Measurements from ENCODE around the gene EPS8.

The EPS8 gene

DNA sequence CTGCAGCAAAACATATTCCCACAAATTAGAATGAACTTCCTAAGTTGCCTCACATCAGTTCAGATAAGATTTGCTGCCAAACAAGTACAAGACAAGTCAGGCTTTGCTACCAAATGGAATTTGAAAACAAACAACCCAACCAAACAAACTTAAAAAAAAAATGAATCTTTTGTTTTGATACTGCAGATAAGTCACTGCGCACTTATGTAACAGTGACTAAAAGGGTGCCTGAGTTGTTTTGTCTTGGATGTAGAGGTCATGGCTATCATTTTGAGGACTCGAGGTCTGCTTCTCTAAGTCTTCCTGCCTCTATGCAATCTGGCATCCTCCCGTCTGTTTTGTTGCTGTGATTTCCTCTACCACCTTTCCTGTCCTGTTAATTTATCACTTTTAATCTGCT, 11.1 kb upstream of the EPS8 start:
- TF ChIP-seq, protein P1, sequence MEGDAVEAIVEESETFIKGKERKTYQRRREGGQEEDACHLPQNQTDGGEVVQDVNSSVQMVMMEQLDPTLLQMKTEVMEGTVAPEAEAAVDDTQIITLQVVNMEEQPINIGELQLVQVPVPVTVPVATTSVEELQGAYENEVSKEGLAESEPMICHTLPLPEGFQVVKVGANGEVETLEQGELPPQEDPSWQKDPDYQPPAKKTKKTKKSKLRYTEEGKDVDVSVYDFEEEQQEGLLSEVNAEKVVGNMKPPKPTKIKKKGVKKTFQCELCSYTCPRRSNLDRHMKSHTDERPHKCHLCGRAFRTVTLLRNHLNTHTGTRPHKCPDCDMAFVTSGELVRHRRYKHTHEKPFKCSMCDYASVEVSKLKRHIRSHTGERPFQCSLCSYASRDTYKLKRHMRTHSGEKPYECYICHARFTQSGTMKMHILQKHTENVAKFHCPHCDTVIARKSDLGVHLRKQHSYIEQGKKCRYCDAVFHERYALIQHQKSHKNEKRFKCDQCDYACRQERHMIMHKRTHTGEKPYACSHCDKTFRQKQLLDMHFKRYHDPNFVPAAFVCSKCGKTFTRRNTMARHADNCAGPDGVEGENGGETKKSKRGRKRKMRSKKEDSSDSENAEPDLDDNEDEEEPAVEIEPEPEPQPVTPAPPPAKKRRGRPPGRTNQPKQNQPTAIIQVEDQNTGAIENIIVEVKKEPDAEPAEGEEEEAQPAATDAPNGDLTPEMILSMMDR (IDR thresholded peaks at IDR 0.05; ENCODE audit: control insufficient read depth, extremely low read depth, insufficient read depth) = no peak
- DNase-seq (ENCODE audit: low read depth) = no peak
- no peak overlapping the region for H3K4me3 ChIP-seq (ENCODE audit: low read depth, low read length)

DNA sequence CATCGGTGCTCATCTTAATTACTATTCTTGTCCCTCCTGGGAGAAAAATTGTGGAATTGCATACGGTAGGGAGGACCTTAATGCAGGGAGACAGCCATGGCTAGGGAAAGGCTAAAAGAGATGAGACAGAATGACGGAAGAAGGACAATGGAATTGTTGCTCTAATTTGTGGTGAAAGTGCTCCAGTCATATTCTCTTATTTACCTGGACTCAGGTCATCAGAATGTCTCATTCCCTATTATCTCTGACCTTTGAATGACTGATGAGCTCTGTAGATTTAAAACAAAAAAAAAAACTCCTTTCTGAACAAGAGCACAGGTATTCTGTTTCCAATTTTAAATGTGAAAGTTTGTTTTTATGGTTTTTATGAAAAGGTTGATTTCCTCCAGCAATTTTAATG, 8.6 kb upstream of the EPS8 start:
- DNase-seq (ENCODE audit: low read depth) = no peak
- TF ChIP-seq, protein P1 (IDR thresholded peaks at IDR 0.05; ENCODE audit: control insufficient read depth, extremely low read depth, insufficient read depth) = no peak
- no peak overlapping the region for H3K4me3 ChIP-seq (ENCODE audit: low read depth, low read length)

DNA sequence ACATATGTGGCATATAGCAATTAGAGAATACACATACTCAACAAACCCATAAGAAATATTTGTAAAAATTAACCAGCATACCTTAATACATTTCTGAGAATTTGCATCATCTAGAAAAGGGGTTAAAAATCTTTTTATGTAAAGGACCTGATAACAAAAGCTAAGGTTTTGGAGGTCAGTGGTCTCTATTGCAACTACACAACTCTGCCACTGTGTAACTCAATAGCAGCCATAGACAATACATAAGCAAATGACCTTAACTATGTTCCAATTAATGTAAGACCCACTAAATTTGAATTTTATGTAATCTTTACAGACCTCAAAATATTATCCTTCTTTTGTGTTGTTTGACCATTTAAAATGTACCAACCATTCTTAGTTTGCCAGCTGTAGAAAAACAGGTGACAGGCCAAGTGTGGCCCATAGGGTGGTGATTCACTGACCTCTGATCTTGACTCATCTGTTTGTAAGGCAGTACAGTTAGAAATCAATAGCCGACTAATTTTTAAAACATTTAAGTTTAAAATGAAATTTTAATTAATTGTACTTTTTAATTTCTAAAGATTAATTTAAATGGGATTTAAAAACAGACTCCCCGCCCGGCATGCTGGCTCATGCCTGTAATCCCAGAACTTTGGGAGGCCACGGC, 7.4 kb upstream of the EPS8 start:
- H3K4me3 ChIP-seq (ENCODE audit: low read depth, low read length) = no peak overlapping the region
- TF ChIP-seq, protein P1 (IDR thresholded peaks at IDR 0.05; ENCODE audit: control insufficient read depth, extremely low read depth, insufficient read depth) = no peak
- DNase-seq (ENCODE audit: low read depth) = no peak

DNA sequence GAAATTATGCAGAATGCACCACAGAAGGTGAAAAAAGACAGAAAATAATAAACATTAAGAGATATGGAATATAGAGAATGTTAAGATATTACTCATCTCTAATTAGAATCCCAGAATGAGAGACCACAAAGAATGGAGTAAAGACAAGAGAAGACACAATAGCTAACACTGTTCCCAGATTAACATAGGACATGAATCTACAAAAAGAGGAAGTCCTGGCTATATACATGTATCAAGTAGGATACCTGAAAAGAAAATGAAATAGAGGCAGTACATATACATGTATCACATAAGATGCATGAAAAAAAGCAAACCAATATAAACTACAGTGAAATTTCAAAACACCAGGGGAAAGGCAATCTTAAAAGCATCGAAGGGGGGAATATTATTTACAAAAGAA, 5.6 kb upstream of the EPS8 start:
- H3K4me3 ChIP-seq (ENCODE audit: low read depth, low read length) = no peak overlapping the region
- TF ChIP-seq, protein P1 (IDR thresholded peaks at IDR 0.05; ENCODE audit: control insufficient read depth, extremely low read depth, insufficient read depth) = no peak
- no peak for DNase-seq (ENCODE audit: low read depth)

DNA sequence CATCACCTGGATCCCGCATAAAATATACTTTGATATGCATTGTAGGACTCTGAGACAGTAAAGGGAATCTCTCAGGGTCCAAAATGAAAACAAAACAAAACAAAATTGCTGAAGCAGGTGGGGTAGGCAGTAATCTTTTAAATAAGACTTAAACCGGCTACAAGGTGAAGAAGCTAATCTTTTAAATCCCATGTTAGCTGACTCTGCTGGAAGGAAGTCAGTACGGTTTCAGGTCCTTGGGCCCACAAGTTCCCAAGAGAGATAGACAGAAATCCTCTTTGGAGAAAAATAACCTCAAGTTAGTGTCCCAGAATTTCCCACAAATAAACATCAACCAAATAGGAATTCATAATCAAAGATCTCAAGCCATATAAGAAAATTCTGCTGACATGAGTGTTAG, 5.0 kb upstream of the EPS8 start:
- H3K4me3 ChIP-seq (ENCODE audit: low read depth, low read length) = no peak overlapping the region
- TF ChIP-seq, protein P1 (IDR thresholded peaks at IDR 0.05; ENCODE audit: control insufficient read depth, extremely low read depth, insufficient read depth) = no peak
- DNase-seq (ENCODE audit: low read depth) = no peak

DNA sequence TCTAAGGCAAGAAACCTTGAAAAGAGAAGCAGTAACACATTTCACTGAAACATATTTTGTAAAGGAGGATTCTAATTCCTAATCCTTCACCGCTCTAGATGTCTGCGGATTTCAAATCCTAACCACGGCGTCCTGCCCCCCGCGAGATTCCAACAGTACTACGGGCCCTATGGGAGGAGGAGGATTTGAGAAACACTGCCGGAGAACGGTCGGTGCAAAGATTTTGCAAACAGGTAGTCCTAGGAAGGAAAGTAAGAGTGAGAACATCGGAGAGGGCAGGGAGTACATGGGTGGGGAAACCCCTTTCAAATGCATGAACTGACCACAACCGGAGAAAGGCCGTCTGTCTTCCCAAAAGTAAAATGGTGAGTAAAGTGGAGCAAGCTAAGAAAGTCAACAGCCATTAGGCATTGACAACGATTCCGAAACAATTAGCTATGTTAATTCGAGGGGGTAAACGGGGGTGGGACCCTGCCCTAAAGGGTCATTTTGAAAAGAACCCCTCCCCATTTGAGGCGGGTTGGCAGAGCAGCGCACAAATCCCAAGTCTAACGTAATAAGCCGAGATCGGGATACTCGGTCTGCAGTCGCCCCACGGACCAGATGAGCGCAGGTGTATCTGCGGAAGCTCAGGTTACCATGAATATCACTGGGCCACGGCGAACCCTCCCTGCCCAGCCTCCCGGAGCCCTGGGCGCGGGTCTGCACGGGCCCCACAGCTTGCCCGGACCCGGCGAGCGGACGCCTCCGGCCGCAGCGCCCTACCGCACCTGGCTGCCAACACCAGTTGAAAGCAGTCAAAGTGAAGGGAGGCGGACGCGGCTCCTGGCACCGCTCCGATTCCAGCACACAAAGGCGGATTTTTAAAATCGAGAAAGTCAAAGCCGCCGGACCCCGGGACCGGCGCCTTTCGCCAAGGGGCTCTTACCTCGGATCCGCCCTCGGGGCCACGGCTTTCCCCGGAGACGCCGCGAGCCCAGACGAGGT, 662 bp downstream of the EPS8 start:
- DNase-seq (ENCODE audit: low read depth) = no peak
- H3K4me3 ChIP-seq (ENCODE audit: low read depth, low read length) = peak overlapping the region; percentile 65
- TF ChIP-seq, protein P1 (IDR thresholded peaks at IDR 0.05; ENCODE audit: control insufficient read depth, extremely low read depth, insufficient read depth) = no peak

Measured in LNCaP clone FGC (cell line).